Stimulated activated CD4-positive, alpha-beta T cell treated with anti-CD3 and anti-CD28 coated beads, Interleukin-15, amount 100 ng/mL, for 1 hour (primary cell): ENCODE results near the gene BRF1.

Source experiments
- DNase-seq, 2 donors: peaks; one replicate each; pipeline ENCODE4 v3.0.0-alpha.2; 2020; ENCODE audit warnings: low read depth in 1 of 2, low spot score in 1 of 2

BRF1 gene

GRCh38 chr14:105161964-105162668 is 138.7 kb downstream of the BRF1 start:
- DNase-seq, result no peak

DNA sequence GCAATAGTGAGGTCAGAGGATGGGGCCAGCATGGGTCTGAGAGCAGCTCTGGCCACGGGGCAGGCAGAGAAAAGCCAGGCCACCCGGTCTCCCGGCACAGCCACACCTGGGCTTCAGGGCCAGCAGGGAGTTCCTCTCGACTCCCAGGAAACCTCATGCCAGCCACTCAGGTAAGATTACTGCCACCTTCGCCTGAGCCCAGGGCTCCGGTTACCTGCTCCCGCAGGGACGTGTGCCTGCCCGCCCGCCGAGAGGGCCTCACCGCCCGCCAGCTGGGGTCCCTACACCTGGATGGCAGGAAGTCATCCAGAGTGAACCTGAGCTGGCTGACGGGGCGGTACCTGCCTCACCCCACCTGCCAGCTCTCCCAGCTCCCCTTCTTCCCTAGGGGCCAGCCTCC is 139.5 kb downstream of the BRF1 start:
- DNase-seq, result no peak

DNA sequence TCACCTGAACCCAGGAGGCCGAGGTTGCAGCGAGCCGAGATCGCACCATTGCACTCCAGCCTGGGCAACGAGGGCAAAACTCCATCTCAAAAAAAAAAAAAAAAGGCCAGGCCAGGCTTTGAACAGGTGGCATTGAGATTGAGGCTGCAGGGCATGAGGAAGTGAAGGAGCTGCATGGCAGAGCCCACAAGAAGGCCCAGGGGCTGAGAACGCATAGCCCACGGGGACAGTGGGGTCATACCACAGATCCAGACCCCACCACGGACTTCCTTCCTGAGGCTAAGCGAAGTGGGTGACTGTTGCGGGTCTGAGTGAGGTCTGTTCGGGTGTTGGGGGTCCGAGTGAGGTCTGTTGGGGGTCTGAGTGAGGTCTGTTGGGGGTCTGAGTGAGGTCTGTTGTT is 140.0 kb downstream of the BRF1 start:
- no peak for DNase-seq

- no peak for DNase-seq
Observed at GRCh38 chr14:105159344-105159743, 141.5 kb downstream of the BRF1 start.
